ENCODE measurements around the gene CHAC1. TPM values are rescaled to one million over a fixed set of nuclear protein-coding genes. Genes with fewer than 3 reads are reported as not detected.

CHAC1 gene
- total RNA-seq, 2 donors from 2014 or later: 6.8 to 9.0 TPM

GRCh38 chr15:40992241-40992741 lies 39.0 kb downstream of the CHAC1 start:
- peaks cover 6% of the 10 kb centered on the region for H3K9me3 ChIP-seq (ENCODE audit: control insufficient read depth, low read length)
- Mint-ChIP-seq H3K4me1 (peaks cover 10% of the 10 kb centered on the region), H3K27me3 (ENCODE audit: insufficient read depth) (no peaks in the 10 kb centered on the region), H3K27ac (peak overlapping the region; percentile 52), H3K9me3 (no peaks in the 10 kb centered on the region), H3K36me3 (ENCODE audit: low read depth) (peaks cover 64% of the 10 kb centered on the region), H3K4me3 (no peak overlapping the region)
- no peaks in the 10 kb centered on the region for H3K27me3 ChIP-seq (ENCODE audit: control insufficient read depth, insufficient read depth, low read length, poor library complexity, severe bottlenecking)
- peaks cover 81% of the 10 kb centered on the region for H3K36me3 ChIP-seq (ENCODE audit: control insufficient read depth, insufficient read depth, low read length)
- no peak for TF ChIP-seq CTCF (conservative IDR thresholded peaks at IDR 0.05)
- peak overlapping the region; percentile 37 for H3K9ac ChIP-seq (ENCODE audit: extremely low read depth, low read length, poor library complexity, severe bottlenecking)
- H3K4me1 ChIP-seq (ENCODE audit: control insufficient read depth, insufficient read depth, low read length): peaks cover 6% of the 10 kb centered on the region
- no peak overlapping the region for H3K4me3 ChIP-seq (ENCODE audit: low read length)
- DNase-seq: no peak
- H3K27ac ChIP-seq (ENCODE audit: low read depth, low read length): no peak overlapping the region
- WGBS, 2 experiments (ENCODE audit: insufficient coverage in 1 of 2, insufficient read length in 1 of 2): 75 to 100% methylated on average over 1 of the region's 1 CpG

- Mint-ChIP-seq H3K4me3 (no peak overlapping the region), H3K36me3 (ENCODE audit: low read depth) (peaks cover 63% of the 10 kb centered on the region), H3K9me3 (no peaks in the 10 kb centered on the region), H3K27me3 (ENCODE audit: insufficient read depth) (no peaks in the 10 kb centered on the region), H3K4me1 (peaks cover 10% of the 10 kb centered on the region), H3K27ac (peak overlapping the region; percentile 52)
- peak overlapping the region; percentile 23 for H3K9ac ChIP-seq (ENCODE audit: extremely low read depth, low read length, poor library complexity, severe bottlenecking)
- H3K27me3 ChIP-seq (ENCODE audit: control insufficient read depth, insufficient read depth, low read length, poor library complexity, severe bottlenecking): no peaks in the 10 kb centered on the region
- no peak overlapping the region for H3K27ac ChIP-seq (ENCODE audit: low read depth, low read length)
- no peak for TF ChIP-seq CTCF (conservative IDR thresholded peaks at IDR 0.05)
- peaks cover 6% of the 10 kb centered on the region for H3K9me3 ChIP-seq (ENCODE audit: control insufficient read depth, low read length)
- H3K4me3 ChIP-seq (ENCODE audit: low read length): no peak overlapping the region
- H3K4me1 ChIP-seq (ENCODE audit: control insufficient read depth, insufficient read depth, low read length): peaks cover 6% of the 10 kb centered on the region
- peaks cover 80% of the 10 kb centered on the region for H3K36me3 ChIP-seq (ENCODE audit: control insufficient read depth, insufficient read depth, low read length)
- no peak for DNase-seq
- 94 to 98% methylated on average over 5 of the region's 5 CpGs for WGBS, 2 experiments (ENCODE audit: insufficient coverage in 1 of 2, insufficient read length in 1 of 2)
Observed at GRCh38 chr15:40992825-40993224, 39.6 kb downstream of the CHAC1 start.

GRCh38 chr15:40995656-40996055 lies 42.4 kb downstream of the CHAC1 start:
- Histone ChIP-seq H3K4me1 (ENCODE audit: control insufficient read depth, insufficient read depth, low read length) (peaks cover 6% of the 10 kb centered on the region), H3K36me3 (ENCODE audit: control insufficient read depth, insufficient read depth, low read length) (peaks cover 74% of the 10 kb centered on the region), H3K9ac (ENCODE audit: extremely low read depth, low read length, poor library complexity, severe bottlenecking) (no peak overlapping the region), H3K4me3 (ENCODE audit: low read length) (no peak overlapping the region), H3K9me3 (ENCODE audit: control insufficient read depth, low read length) (peaks cover 2% of the 10 kb centered on the region), H3K27ac (ENCODE audit: low read depth, low read length) (no peak overlapping the region), H3K27me3 (ENCODE audit: control insufficient read depth, insufficient read depth, low read length, poor library complexity, severe bottlenecking) (no peaks in the 10 kb centered on the region)
- no peak for TF ChIP-seq CTCF (conservative IDR thresholded peaks at IDR 0.05)
- Mint-ChIP-seq H3K9me3 (no peaks in the 10 kb centered on the region), H3K27ac (no peak overlapping the region), H3K27me3 (ENCODE audit: insufficient read depth) (no peaks in the 10 kb centered on the region), H3K4me1 (peaks cover 10% of the 10 kb centered on the region), H3K4me3 (no peak overlapping the region), H3K36me3 (ENCODE audit: low read depth) (peaks cover 59% of the 10 kb centered on the region)
- WGBS, 2 experiments (ENCODE audit: insufficient coverage in 1 of 2, insufficient read length in 1 of 2): 93 to 100% methylated on average over 1 to 3 of the region's 3 CpGs
- no peak for DNase-seq

All from endodermal cell (in vitro differentiated cells).